SK-N-SH (cell line): Measurements from ENCODE around the gene CAP2. TPM values are rescaled to one million over a fixed set of nuclear protein-coding genes. Genes with fewer than 3 reads are reported as not detected.

Source experiments
- CTCF ChIA-PET: fragments of 300-600, 350-600 bp; formaldehyde crosslinking; extraction: SDS; loops from one replicate; lab custom pipeline; 2021; lab: Yijun Ruan, JAX
- POLR2A ChIA-PET: fragments of 350-600 bp; sonication (Branson Sonifier 250); formaldehyde crosslinking; extraction: SDS; loops from one replicate; lab custom pipeline; 2020; ENCODE audit warnings: antibody characterized with exemption, inconsistent platforms; lab: Yijun Ruan, JAX
- DNase-seq: peaks from one replicate; pipeline ENCODE4 v3.0.0; 2012
- H2AFZ ChIP-seq: fragments of 200-600 bp; sonication (generic); 2 replicates; pipeline ENCODE4 v1.8.1; 2016; ENCODE audit warnings: antibody characterized with exemption, mild to moderate bottlenecking, low read depth
- H3F3A ChIP-seq: fragments of 200-600 bp; sonication (generic); replicated peaks from 2 replicates; pipeline ENCODE3; 2016; ENCODE audit warnings: antibody characterized with exemption, mild to moderate bottlenecking; ENCODE audit not compliant: insufficient read depth
- H3K27ac ChIP-seq, 2 experiments: fragments of 200-500 bp in 1 of 2; fragments of 200-600 bp in 1 of 2; sonication (Bioruptor generic) in 1 of 2; sonication (generic), shearing (Covaris generic) in 1 of 2; 2 replicates each; pipeline versions ENCODE4 v1.5.1 to v1.6.1; 2014 to 2016; ENCODE audit warnings: low read depth in 2 of 2, inconsistent platforms in 1 of 2, low read length in 1 of 2, mild to moderate bottlenecking in 1 of 2, mixed read lengths in 1 of 2
- H3K27me3 ChIP-seq: fragments of 200-600 bp; sonication (generic), shearing (Covaris generic); 2 replicates; pipeline ENCODE4 v1.6.1; 2016; ENCODE audit warnings: mixed run types; ENCODE audit not compliant: insufficient read depth
- H3K36me3 ChIP-seq, 2 experiments: fragments of 200-500 bp in 1 of 2; fragments of 200-600 bp in 1 of 2; sonication (Bioruptor generic) in 1 of 2; sonication (generic) in 1 of 2; replicated peaks in 1 of 2; 2 replicates each; pipeline versions ENCODE3 to v1.5.1; 2014 to 2016; ENCODE audit warnings: low read length in 1 of 2, mild to moderate bottlenecking in 1 of 2; ENCODE audit not compliant: insufficient read depth in 2 of 2, control insufficient read depth in 1 of 2
- H3K4me1 ChIP-seq, 2 experiments: fragments of 200-500 bp in 1 of 2; fragments of 200-600 bp in 1 of 2; sonication (Bioruptor generic) in 1 of 2; sonication (generic), shearing (Covaris generic) in 1 of 2; 2 replicates each; pipeline versions ENCODE4 v1.5.1 to v1.6.1; 2014 to 2016; ENCODE audit warnings: low read depth in 1 of 2, low read length in 1 of 2, mixed run types in 1 of 2; ENCODE audit not compliant: insufficient read depth in 2 of 2, control insufficient read depth in 1 of 2
- H3K4me2 ChIP-seq: fragments of 200-600 bp; sonication (generic), shearing (Covaris generic); 2 replicates; pipeline ENCODE4 v1.6.1; 2017; ENCODE audit warnings: mixed run types
- H3K4me3 ChIP-seq, 2 experiments: fragments of 200-500 bp in 1 of 2; fragments of 200-600 bp in 1 of 2; sonication (Bioruptor generic) in 1 of 2; sonication (generic), shearing (Covaris generic) in 1 of 2; 2 replicates each; pipeline versions ENCODE4 v1.5.1 to v1.8.1; 2014 to 2016; ENCODE audit warnings: low read depth in 2 of 2, inconsistent platforms in 1 of 2, low read length in 1 of 2, mild to moderate bottlenecking in 1 of 2, mixed read lengths in 1 of 2, moderate library complexity in 1 of 2
- H3K79me2 ChIP-seq: fragments of 200-600 bp; sonication (generic); 2 replicates; pipeline ENCODE4 v1.8.1; 2017; ENCODE audit warnings: mild to moderate bottlenecking; ENCODE audit not compliant: insufficient read depth
- H3K9ac ChIP-seq: fragments of 200-600 bp; sonication (generic); 2 replicates; pipeline ENCODE4 v1.6.1; 2017; ENCODE audit warnings: mixed run types
- H3K9me2 ChIP-seq: fragments of 200-600 bp; sonication (generic); 2 replicates; pipeline ENCODE4 v1.6.1; 2017; ENCODE audit warnings: mixed run types
- H3K9me3 ChIP-seq: fragments of 200-600 bp; sonication (generic); 2 replicates; pipeline ENCODE4 v1.6.1; 2017; ENCODE audit warnings: mixed run types, mild to moderate bottlenecking, moderate library complexity
- H4K20me1 ChIP-seq: fragments of 200-600 bp; sonication (generic); 2 replicates; pipeline ENCODE4 v1.6.1; 2017; ENCODE audit warnings: mild to moderate bottlenecking, mixed run types; ENCODE audit not compliant: insufficient read depth
- CTCF ChIP-seq: fragments of 200-600 bp; sonication (generic); IDR thresholded peaks from 2 replicates; pipeline ENCODE4 v1.6.1; 2017; ENCODE audit warnings: antibody characterized with exemption, mild to moderate bottlenecking, moderate library complexity
- EZH2phosphoT487 ChIP-seq: fragments of 200-600 bp; sonication (generic); IDR thresholded peaks from 2 replicates; pipeline ENCODE4 v1.6.1; 2017; ENCODE audit warnings: low read depth, mixed run types, mild to moderate bottlenecking, antibody characterized with exemption, moderate library complexity, borderline replicate concordance
- FOSL2 ChIP-seq: IDR thresholded peaks from 2 replicates; pipeline ENCODE4 v1.4.0; 2012; ENCODE audit warnings: low read depth, mild to moderate bottlenecking, moderate library complexity, borderline replicate concordance
- JUND ChIP-seq: IDR thresholded peaks from 2 replicates; pipeline ENCODE4 v1.4.0; 2012
- MAX ChIP-seq: IDR thresholded peaks from 2 replicates; pipeline ENCODE4 v1.4.0; 2012; ENCODE audit warnings: low read depth
- MXI1 ChIP-seq: IDR thresholded peaks from 2 replicates; pipeline ENCODE4 v1.6.1; 2012; ENCODE audit warnings: mild to moderate bottlenecking, low read depth, low read length, improper control_type of control experiment
- RAD21 ChIP-seq: IDR thresholded peaks from 2 replicates; pipeline ENCODE4 v1.6.1; 2012; ENCODE audit warnings: mild to moderate bottlenecking, low read length
- RFX5 ChIP-seq: IDR thresholded peaks from 2 replicates; pipeline ENCODE4 v1.6.1; 2012; ENCODE audit warnings: mild to moderate bottlenecking, improper control_type of control experiment, low read length
- SMC3 ChIP-seq: IDR thresholded peaks from 2 replicates; pipeline ENCODE4 v1.6.1; 2012; ENCODE audit warnings: low read depth, low read length, improper control_type of control experiment
- TCF12 ChIP-seq: IDR thresholded peaks from 2 replicates; pipeline ENCODE4 v1.4.0; 2012
- USF1 ChIP-seq: IDR thresholded peaks from 2 replicates; pipeline ENCODE4 v1.4.0; 2012; ENCODE audit warnings: low read depth, borderline replicate concordance
- USF2 ChIP-seq: fragments of 150-350 bp; IDR thresholded peaks from 2 replicates; pipeline ENCODE4 v1.6.1; 2017; ENCODE audit warnings: antibody characterized with exemption, low read length, low read depth, borderline replicate concordance
- WGBS: methylation state at CpG from one replicate; pipeline ENCODE4 v1.1.6; 2017; ENCODE audit warnings: low lambda C conversion rate; 5-methylcytosine and 5-hydroxymethylcytosine counted together
- polyA plus RNA-seq, 3 experiments: library from polyadenylated mRNA; depleted of rRNA; stranded (reverse); fragments of >200 nt; gene quantifications; 2 replicates each; pipeline ENCODE4 v1.2.3, GENCODE V29; 2012

Gene CAP2
- polyA plus RNA-seq, 1 of the 3 experiments (the other 2 are of a cell fraction) = 8.5 TPM

GRCh38 chr6:17583811-17584210 is 190.4 kb downstream of the CAP2 start:
- no peaks in the 10 kb centered on the region for H3K4me1 ChIP-seq
- H3K9ac ChIP-seq = no peak overlapping the region
- 47% methylated on average over 5 of the region's 5 CpGs for WGBS
- no peaks in the 10 kb centered on the region for H4K20me1 ChIP-seq
- no peaks in the 10 kb centered on the region for H3K36me3 ChIP-seq
- TF ChIP-seq FOSL2 (no peak), MAX (no peak), EZH2phosphoT487 (no peak)
- H2AFZ ChIP-seq = no peak overlapping the region
- peak overlapping the region in 1 of 2 experiments; percentile 7; a peak in 1 of 4 replicates for H3K4me3 ChIP-seq
- H3F3A ChIP-seq = peaks cover 10% of the 10 kb centered on the region
- no peaks in the 10 kb centered on the region for H3K9me3 ChIP-seq
- no peaks in the 10 kb centered on the region for H3K79me2 ChIP-seq
- DNase-seq = no peak
- peak overlapping the region in 1 of 2 experiments; percentile 20; a peak in 1 of 4 replicates for H3K27ac ChIP-seq
- ChIA-PET CTCF (interaction anchor here (0.5 to 3.5 kb wide), 73 partner anchors 9 to 918 kb away, joined by 3 to 51 read pairs (median 3); partner anchors contain the start of genes FAM8A1, NUP153 and RBM24), POLR2A (no interaction called here)
- H3K4me2 ChIP-seq = no peak overlapping the region
- H3K27me3 ChIP-seq = no peaks in the 10 kb centered on the region
- H3K9me2 ChIP-seq = no peaks in the 10 kb centered on the region

- no peaks in the 10 kb centered on the region for H3K36me3 ChIP-seq
- no peaks in the 10 kb centered on the region for H3K9me3 ChIP-seq
- H3K27ac ChIP-seq = peak overlapping the region in 1 of 2 experiments; percentile 20; a peak in 1 of 4 replicates
- POLR2A ChIA-PET = no interaction called here
- no peak overlapping the region for H3K4me2 ChIP-seq
- H4K20me1 ChIP-seq = no peaks in the 10 kb centered on the region
- TF ChIP-seq SMC3 = peak; percentile 68
- TF ChIP-seq USF1 = no peak
- TF ChIP-seq USF2 = no peak
- TF ChIP-seq JUND = no peak
- peak; percentile 82 for TF ChIP-seq RAD21
- peak; percentile 96 for TF ChIP-seq CTCF
- TF ChIP-seq MXI1 = no peak
- no peak for TF ChIP-seq TCF12
- peak; percentile 59; the same call in 1 of the 2 replicates for TF ChIP-seq RFX5
- CTCF ChIA-PET = interaction anchor here (0.5 to 3.5 kb wide), 73 partner anchors 10 to 918 kb away, joined by 3 to 51 read pairs (median 3); partner anchors contain the start of genes FAM8A1, NUP153 and RBM24
- H3K9me2 ChIP-seq = no peaks in the 10 kb centered on the region
- H2AFZ ChIP-seq = peak overlapping the region; percentile 10; the same call in 1 of the 2 replicates
- no peaks in the 10 kb centered on the region for H3K4me1 ChIP-seq
- peak; percentile 69 for DNase-seq
- 15% methylated on average over 7 of the region's 7 CpGs for WGBS
- H3K4me3 ChIP-seq = peak overlapping the region; percentile 7 to 21; a peak in 2 of 4 replicates
- no peaks in the 10 kb centered on the region for H3K27me3 ChIP-seq
- peaks cover 10% of the 10 kb centered on the region for H3F3A ChIP-seq
- H3K79me2 ChIP-seq = no peaks in the 10 kb centered on the region
- no peak overlapping the region for H3K9ac ChIP-seq
These were observed 190.9 kb downstream of the CAP2 start for GRCh38 chr6:17584241-17584803.
